BJ (cell line): ENCODE results near the gene IMMT. TPM values are rescaled to one million over a fixed set of nuclear protein-coding genes. Genes with fewer than 3 reads are reported as not detected.

Experiments used
- CTCF ChIA-PET: fragments of 350-600 bp; formaldehyde crosslinking; extraction: SDS; loops from one replicate; lab custom pipeline; 2021; ENCODE audit warnings: antibody characterized with exemption, inconsistent platforms; lab: Yijun Ruan, JAX
- POLR2A ChIA-PET: fragments of 300-600 bp; sonication (Branson Sonifier 250); formaldehyde crosslinking; extraction: SDS; loops from one replicate; lab custom pipeline; 2021; ENCODE audit warnings: antibody characterized with exemption; lab: Charles Lee
- DNase-seq: peaks from one replicate; pipeline ENCODE4 v3.0.0-alpha.2; 2011; ENCODE audit warnings: low read depth
- H3K27me3 ChIP-seq: 2 replicates; pipeline ENCODE4 v1.6.0; 2011; ENCODE audit warnings: low read length; ENCODE audit not compliant: control insufficient read depth, insufficient read depth
- H3K36me3 ChIP-seq: 2 replicates; pipeline ENCODE4 v1.5.1; 2011; ENCODE audit warnings: low read length; ENCODE audit not compliant: control insufficient read depth, insufficient read depth
- H3K4me3 ChIP-seq: 2 replicates; pipeline ENCODE4 v1.5.1; 2011; ENCODE audit warnings: low read depth, mild to moderate bottlenecking, control low read depth, low read length
- polyA plus RNA-seq: library from polyadenylated mRNA; depleted of rRNA; stranded (reverse); fragments of >200 nt; gene quantifications from 2 replicates; pipeline ENCODE4 v1.2.3, GENCODE V29; 2011
- TF ChIP-seq, protein P1 (sequence below): IDR thresholded peaks from 2 replicates; pipeline ENCODE4 v1.5.1; 2011; ENCODE audit warnings: low read depth, mild to moderate bottlenecking, control low read depth, inconsistent platforms, low read length, moderate library complexity; ENCODE audit not compliant: insufficient read depth

IMMT gene
- polyA plus RNA-seq, 1 experiment = 33.7 TPM

DNA sequence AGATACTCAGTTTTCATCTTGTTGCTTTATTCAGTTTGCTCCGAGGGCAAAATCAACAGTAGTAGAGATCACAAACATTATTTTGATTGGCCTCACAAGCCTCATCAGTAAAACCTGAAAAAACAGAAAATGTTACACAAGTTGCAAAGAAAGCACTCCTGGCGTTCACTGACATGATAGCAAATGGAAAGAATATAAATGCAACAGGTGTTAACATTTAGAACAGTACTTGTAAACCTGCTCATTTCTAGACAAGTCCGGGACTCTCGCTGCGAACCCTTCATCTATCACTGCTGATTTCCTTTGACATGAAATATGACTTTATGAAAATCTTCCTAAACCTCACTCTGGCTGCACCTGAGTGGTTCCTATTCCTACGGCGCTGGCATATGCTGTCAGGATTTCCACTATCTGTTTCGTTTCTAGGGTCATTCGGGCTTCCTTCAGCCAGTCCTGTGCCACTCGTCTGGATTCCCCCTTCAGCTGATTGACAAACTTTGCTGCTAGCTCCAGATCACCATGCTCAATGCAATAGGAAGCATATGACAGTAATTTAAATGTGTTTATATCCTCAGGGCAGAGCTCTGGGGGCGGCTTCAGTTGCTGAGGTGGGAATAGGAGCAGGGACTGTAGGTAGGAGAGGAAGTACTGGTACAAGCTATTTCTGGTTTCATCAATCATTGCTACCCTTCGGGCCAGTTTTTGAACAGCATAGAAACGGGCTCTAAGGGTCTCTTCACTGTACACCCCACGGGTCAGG, 51.2 kb downstream of the IMMT start:
- H3K36me3 ChIP-seq = peaks cover 13% of the 10 kb centered on the region
- ChIA-PET POLR2A (no interaction called here), CTCF (interaction anchor here (1.3 kb wide), 1 partner anchor 13 kb away, joined by 3 read pairs; no protein-coding TSS in a partner anchor)
- no peak overlapping the region for H3K4me3 ChIP-seq
- H3K27me3 ChIP-seq = no peaks in the 10 kb centered on the region
- TF ChIP-seq, protein P1, sequence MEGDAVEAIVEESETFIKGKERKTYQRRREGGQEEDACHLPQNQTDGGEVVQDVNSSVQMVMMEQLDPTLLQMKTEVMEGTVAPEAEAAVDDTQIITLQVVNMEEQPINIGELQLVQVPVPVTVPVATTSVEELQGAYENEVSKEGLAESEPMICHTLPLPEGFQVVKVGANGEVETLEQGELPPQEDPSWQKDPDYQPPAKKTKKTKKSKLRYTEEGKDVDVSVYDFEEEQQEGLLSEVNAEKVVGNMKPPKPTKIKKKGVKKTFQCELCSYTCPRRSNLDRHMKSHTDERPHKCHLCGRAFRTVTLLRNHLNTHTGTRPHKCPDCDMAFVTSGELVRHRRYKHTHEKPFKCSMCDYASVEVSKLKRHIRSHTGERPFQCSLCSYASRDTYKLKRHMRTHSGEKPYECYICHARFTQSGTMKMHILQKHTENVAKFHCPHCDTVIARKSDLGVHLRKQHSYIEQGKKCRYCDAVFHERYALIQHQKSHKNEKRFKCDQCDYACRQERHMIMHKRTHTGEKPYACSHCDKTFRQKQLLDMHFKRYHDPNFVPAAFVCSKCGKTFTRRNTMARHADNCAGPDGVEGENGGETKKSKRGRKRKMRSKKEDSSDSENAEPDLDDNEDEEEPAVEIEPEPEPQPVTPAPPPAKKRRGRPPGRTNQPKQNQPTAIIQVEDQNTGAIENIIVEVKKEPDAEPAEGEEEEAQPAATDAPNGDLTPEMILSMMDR = no peak
- no peak for DNase-seq

- DNase-seq = no peak
- ChIA-PET CTCF (interaction anchor here (1.3 kb wide), 1 partner anchor 14 kb away, joined by 3 read pairs; no protein-coding TSS in a partner anchor), POLR2A (interaction anchor here (0.7 kb wide), 1 partner anchor 60 kb away, joined by 4 read pairs; no protein-coding TSS in a partner anchor)
- TF ChIP-seq, protein P1 = no peak
- Histone ChIP-seq H3K4me3 (no peak overlapping the region), H3K36me3 (peaks cover 12% of the 10 kb centered on the region), H3K27me3 (no peaks in the 10 kb centered on the region)
Observed at GRCh38 chr2:86143307-86143706, 52.0 kb downstream of the IMMT start.

DNA sequence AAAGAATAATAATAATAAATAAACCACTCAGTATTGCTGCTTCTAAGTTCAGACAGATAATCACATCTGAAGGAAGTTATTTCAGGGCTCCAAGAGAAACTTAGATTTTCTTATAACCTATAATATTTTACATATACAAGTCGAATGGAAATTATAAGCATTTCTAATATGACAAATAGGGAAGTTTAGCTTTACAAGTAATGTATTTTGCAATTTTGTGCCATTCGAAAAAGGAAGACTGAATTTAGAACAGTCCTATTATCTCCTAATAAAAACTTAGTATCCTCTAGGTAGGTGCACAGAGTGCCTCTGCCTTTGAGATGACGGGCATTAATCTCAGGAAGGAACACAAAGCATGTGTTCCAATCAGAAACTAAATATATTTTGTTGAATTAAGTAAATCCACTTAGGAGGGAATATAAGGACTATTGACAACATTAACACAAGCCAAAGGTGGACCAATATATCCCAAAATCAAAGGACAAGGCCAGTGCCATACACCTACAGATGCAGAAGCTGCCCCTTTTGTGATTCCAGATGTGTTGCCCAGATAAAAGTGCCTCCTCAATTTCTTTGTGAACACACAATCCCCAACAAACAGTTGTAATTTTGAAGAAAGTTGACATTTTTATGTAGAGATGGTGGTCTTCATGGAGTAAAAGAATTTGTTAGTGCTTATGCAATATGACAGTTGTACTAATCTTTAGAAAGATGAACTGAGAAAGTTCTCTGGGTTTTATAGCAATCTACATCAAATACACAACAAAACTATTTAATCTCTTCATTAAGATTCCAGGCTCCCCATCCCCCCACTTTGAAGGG, 52.6 kb downstream of the IMMT start:
- Histone ChIP-seq H3K27me3 (no peaks in the 10 kb centered on the region), H3K36me3 (peaks cover 15% of the 10 kb centered on the region), H3K4me3 (no peak overlapping the region)
- ChIA-PET POLR2A (interaction anchor here (0.7 kb wide), 1 partner anchor 60 kb away, joined by 4 read pairs; no protein-coding TSS in a partner anchor), CTCF (interaction anchor here (0.6 to 1.3 kb wide), 2 partner anchors 14 to 844 kb away, joined by 3 read pairs; no protein-coding TSS in a partner anchor)
- DNase-seq = no peak
- TF ChIP-seq, protein P1 = no peak

GRCh38 chr2:86140969-86141392, 54.3 kb downstream of the IMMT start:
- no peaks in the 10 kb centered on the region for H3K27me3 ChIP-seq
- CTCF ChIA-PET = no interaction called here

More at GRCh38 chr2:86140969-86141392, 54.3 kb downstream of the IMMT start:
- Histone ChIP-seq H3K36me3 (peaks cover 15% of the 10 kb centered on the region), H3K4me3 (no peak overlapping the region)
- TF ChIP-seq, protein P1 = no peak
- DNase-seq = no peak
- POLR2A ChIA-PET = no interaction called here
